ENCODE measurements around the gene UBXN11. TPM values are rescaled to one million over a fixed set of nuclear protein-coding genes. Genes with fewer than 3 reads are reported as not detected.

UBXN11 gene
- total RNA-seq, 4 donors from 2014 or later: 7.1 to 13.3 (median 10.1) TPM

- no peak overlapping the region for H3K27ac ChIP-seq (replicated peaks in 1 of 4)
- no peak overlapping the region for H3K4me3 ChIP-seq
- no peaks in the 10 kb centered on the region for H3K4me1 ChIP-seq
- DNase-seq (ENCODE audit: extremely low spot score): no peak
- no peaks in the 10 kb centered on the region for H3K36me3 ChIP-seq
- intact Hi-C loops (cut with DNase I): no loop called here
- no peaks in the 10 kb centered on the region for H3K9me3 ChIP-seq
- no peak for TF ChIP-seq CTCF (IDR thresholded peaks at IDR 0.05)
- no CpG with 5 or more reads among the region's 15 CpGs for WGBS
- H3K27me3 ChIP-seq: peaks cover 0 to 32% (median 0%) of the 10 kb centered on the region in 4 donors
These were observed 39.3 kb upstream of the UBXN11 start for GRCh38 chr1:26345718-26346117.

GRCh38 chr1:26344147-26344920, 37.9 kb upstream of the UBXN11 start:
- WGBS: 99% methylated on average over 12 of the region's 15 CpGs
- no peak overlapping the region for H3K27ac ChIP-seq (replicated peaks in 1 of 4)
- intact Hi-C loops (cut with DNase I): no loop called here
- H3K4me1 ChIP-seq: no peaks in the 10 kb centered on the region
- peaks cover 0 to 36% (median 0%) of the 10 kb centered on the region in 4 donors for H3K27me3 ChIP-seq
- no peak for TF ChIP-seq EP300 (IDR thresholded peaks at IDR 0.05)
- TF ChIP-seq POLR2A (IDR thresholded peaks at IDR 0.05; ENCODE audit: low read depth): no peak
- DNase-seq (ENCODE audit: extremely low spot score): no peak
- H3K9me3 ChIP-seq: no peaks in the 10 kb centered on the region
- H3K4me3 ChIP-seq: no peak overlapping the region
- no peaks in the 10 kb centered on the region for H3K36me3 ChIP-seq

GRCh38 chr1:26340047-26340481, 33.6 kb upstream of the UBXN11 start:
- no peak overlapping the region for H3K27ac ChIP-seq (replicated peaks in 1 of 4)
- DNase-seq (ENCODE audit: extremely low spot score): no peak
- H3K36me3 ChIP-seq: no peaks in the 10 kb centered on the region
- peaks cover 12 to 18% (median 14%) of the 10 kb centered on the region in 4 donors for H3K4me1 ChIP-seq
- TF ChIP-seq EP300 (IDR thresholded peaks at IDR 0.05) (no peak), POLR2AphosphoS5 (IDR thresholded peaks at IDR 0.05) (no peak), CTCF (IDR thresholded peaks at IDR 0.05) (no peak), POLR2A (IDR thresholded peaks at IDR 0.05; ENCODE audit: low read depth) (no peak)
- intact Hi-C loops (cut with DNase I): no loop called here
- peaks cover 0 to 49% (median 13%) of the 10 kb centered on the region in 4 donors for H3K27me3 ChIP-seq
- no peaks in the 10 kb centered on the region for H3K9me3 ChIP-seq
- WGBS: 69% methylated on average over 4 of the region's 4 CpGs
- no peak overlapping the region for H3K4me3 ChIP-seq

- WGBS: 68% methylated on average over 1 of the region's 1 CpG
- Histone ChIP-seq H3K4me3 (no peak overlapping the region), H3K36me3 (no peaks in the 10 kb centered on the region), H3K9me3 (no peaks in the 10 kb centered on the region), H3K27me3 (peaks cover 0 to 49% (median 21%) of the 10 kb centered on the region in 4 donors), H3K4me1 (peaks cover 12 to 18% (median 14%) of the 10 kb centered on the region in 4 donors), H3K27ac (replicated peaks in 1 of 4) (no peak overlapping the region)
- DNase-seq (ENCODE audit: extremely low spot score): no peak
- TF ChIP-seq EP300 (IDR thresholded peaks at IDR 0.05) (no peak), CTCF (IDR thresholded peaks at IDR 0.05) (no peak), POLR2AphosphoS5 (IDR thresholded peaks at IDR 0.05) (no peak), POLR2A (IDR thresholded peaks at IDR 0.05; ENCODE audit: low read depth) (no peak)
- intact Hi-C loops (cut with DNase I): no loop called here
These were observed 32.2 kb upstream of the UBXN11 start for GRCh38 chr1:26338670-26339069.

- Histone ChIP-seq H3K9me3 (no peaks in the 10 kb centered on the region), H3K4me1 (peaks cover 12 to 18% (median 14%) of the 10 kb centered on the region in 4 donors), H3K27me3 (peaks cover 0 to 46% (median 25%) of the 10 kb centered on the region in 4 donors), H3K36me3 (no peaks in the 10 kb centered on the region), H3K4me3 (no peak overlapping the region), H3K27ac (replicated peaks in 1 of 4) (no peak overlapping the region)
- no peak for DNase-seq (ENCODE audit: extremely low spot score)
- 73% methylated on average over 3 of the region's 4 CpGs for WGBS
- TF ChIP-seq POLR2A (IDR thresholded peaks at IDR 0.05; ENCODE audit: low read depth) (no peak), POLR2AphosphoS5 (IDR thresholded peaks at IDR 0.05) (no peak), EP300 (IDR thresholded peaks at IDR 0.05) (no peak), CTCF (IDR thresholded peaks at IDR 0.05) (no peak)
- intact Hi-C loops (cut with DNase I): no loop called here
These were observed 31.2 kb upstream of the UBXN11 start for GRCh38 chr1:26337625-26338024.

Data from esophagus muscularis mucosa (tissue), 4 donors.